HG03460 (cell line): ENCODE results near the gene FBN3.

Source experiments
- ATAC-seq: cut with Tn5 transposase; IDR thresholded peaks from one replicate; pipeline ENCODE4 v1.9.1; 2021; ENCODE audit not compliant: unreplicated experiment

The FBN3 gene

DNA sequence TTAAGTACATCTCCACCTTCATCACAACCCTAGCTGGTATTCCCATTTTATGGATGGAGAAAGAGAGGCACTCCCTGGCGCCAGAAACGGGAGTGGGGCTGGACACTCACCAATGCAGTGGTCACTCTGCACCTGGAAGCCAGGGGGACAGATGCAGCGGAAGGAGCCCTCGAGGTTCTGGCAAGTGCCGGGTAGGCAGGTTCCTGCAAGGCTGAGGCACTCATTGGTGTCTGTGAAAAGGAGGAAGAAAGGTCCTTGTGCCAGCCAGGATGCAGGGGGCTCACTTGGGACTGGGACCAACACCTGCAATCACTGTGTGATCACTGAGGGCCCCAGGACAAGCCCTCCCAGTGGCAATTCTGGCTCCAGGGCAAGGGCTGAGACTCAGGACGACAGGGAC, 55.1 kb downstream of the FBN3 start:
- no peak for ATAC-seq

DNA sequence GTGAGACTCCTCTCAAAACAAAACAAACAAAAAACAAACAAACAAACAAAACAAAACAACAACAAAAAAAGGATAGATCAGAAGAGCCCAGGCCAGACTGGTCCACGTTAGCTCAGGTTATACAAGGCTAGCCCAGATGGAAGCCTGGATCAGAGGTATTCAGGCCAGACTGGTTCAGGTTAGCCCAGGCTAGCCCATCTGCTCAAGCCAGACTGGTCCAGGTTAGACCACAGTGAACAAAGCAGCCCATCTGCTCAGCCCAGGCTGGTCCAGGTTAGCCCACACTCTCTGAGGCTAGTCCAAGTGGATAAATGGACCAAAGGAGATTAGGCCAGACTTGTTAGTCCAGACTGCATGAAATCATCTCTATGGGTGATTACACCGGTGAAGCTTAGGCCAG, 55.7 kb downstream of the FBN3 start:
- ATAC-seq = no peak

DNA sequence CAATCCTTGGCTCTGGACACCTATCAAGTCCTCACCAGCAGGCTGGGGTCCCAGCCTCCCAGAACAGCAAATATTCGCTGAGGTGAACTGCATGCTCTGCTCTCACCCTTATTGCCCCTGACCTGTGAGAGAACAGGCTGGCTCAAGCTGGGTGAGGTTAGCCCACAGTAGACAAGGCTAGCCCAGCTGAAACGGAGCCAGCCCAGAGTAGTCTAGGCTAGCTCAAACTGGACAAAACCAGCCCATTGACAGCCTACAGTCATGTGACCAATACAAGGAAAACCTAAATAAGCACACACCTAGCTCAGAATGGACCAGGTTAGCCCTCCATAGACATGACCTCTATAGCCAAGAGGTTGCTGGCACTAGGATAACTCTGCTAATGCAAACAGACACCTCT, 58.4 kb downstream of the FBN3 start:
- no peak for ATAC-seq

DNA sequence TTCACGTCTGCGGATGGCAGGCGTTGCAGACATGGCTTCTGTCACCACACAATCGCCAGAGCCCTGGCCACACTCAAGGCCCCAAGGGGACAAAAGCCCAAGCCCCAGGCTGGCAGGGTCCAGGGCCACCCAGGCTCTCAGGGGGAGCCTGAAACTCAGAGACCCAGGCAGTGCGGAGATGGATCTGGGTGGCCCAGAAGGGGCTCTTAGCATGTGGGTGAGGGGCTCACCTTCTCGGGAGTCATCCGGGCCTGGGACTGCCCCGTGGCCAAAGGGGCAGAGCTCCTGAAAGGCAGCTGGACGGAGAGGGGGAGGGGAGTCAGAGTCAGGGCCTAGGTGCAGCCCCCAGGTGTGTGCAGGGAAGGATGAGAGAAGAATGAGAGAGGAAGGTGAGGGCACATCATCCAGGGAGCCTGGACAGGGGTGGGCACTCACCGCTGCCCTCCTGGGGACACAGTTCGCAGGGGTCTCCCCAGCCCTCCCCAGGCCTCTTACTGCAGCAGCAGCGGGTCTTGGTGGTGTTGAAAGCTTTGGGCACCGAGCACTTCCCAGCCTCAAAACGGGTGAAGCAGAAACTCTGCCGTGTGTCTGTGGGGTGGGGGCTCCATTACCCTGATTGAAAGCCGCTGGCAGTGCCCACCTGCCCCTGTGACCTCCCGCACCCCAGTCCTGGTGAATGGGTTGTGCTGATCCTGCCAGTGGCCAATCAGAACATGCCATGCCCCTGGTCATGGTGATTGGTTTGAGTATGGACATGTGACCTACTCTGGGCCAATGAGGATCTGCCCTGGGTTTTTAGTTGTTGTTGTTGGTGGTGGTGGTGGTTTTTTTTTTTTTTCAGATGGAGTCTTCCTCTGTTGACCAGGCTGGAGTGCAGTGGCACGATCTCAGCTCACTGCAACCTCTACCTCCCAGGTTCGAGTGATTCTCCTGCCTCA, 59.5 kb downstream of the FBN3 start:
- no peak for ATAC-seq

DNA sequence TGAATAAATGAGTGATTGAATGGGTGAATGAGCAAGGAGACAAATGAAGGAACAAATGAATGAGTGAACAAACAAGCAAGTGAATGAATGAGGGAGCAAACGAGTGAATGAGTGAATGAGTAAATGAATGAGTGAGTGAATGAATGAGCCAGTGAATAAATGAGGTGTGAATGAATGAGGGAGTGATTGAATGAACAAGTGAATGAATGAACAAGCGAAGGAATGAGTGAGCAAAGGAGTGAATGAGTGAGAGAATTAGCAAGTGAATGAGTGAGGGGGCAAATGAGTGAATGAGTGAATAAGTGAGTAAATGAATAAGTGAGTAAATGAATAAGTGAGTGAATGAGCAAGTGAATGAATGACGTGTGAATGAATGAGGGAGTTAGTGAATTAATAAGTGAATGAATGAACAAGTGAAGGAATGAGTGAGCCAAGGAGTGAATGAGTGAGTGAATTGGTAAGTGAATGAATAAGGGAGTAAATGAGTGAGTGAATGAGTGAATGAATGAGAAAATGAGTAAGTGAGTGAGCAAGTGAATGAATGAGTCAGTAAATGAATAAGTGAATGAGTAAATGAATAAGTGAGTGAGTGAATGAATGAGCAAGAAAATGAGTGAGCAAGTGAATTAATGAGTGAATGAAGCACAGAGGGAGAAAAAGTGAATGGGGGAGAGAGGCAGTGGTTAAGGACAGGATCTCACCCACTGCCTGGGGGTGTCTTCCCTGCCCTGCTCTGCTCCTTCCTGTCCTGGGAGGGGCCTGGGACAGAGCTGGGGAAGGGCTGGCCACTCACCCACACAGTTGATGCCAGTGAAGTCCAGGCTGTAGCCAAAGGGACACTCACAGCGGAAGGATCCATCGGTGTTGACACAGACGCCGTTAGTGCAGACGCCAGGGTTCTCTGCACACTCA, 60.4 kb downstream of the FBN3 start:
- ATAC-seq = no peak

DNA sequence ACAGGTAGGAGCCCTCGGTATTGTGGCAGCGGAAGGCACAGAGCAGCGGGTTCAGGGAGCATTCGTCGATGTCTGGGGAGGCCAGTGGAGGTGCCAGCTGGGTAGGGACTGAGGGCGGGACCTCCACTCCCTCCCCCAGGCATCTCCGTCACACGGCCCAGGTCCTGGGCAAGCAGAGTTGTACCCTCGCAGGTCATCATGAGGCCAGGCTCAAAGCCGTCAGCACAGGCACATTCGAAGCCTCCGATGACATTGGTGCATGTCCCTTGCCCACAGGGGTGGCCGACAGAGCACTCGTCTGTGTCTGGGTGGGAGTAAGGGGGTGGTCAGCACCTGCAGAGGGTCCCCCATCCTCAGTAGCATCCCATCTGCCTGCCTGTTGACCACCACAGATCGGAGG, 61.5 kb downstream of the FBN3 start:
- no peak for ATAC-seq

DNA sequence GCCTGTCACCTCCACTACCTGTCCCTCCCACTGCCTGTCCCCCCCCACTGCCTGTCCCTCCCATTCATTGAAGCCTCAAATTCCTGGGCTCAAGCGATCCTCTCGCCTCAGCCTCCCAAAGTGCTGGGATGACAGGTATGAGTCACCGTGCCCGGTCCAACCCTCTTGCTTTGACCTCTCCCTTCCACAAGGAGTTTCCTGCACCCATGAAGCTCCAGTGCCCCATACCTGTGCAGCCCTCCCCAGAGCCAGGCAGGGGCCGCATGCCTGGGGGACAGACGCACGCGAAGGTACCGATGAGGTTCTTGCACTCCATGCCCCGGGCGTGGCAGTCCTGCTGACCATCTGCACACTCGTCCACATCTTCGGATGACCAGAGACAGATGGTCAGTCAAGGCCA, 62.5 kb downstream of the FBN3 start:
- ATAC-seq = no peak

DNA sequence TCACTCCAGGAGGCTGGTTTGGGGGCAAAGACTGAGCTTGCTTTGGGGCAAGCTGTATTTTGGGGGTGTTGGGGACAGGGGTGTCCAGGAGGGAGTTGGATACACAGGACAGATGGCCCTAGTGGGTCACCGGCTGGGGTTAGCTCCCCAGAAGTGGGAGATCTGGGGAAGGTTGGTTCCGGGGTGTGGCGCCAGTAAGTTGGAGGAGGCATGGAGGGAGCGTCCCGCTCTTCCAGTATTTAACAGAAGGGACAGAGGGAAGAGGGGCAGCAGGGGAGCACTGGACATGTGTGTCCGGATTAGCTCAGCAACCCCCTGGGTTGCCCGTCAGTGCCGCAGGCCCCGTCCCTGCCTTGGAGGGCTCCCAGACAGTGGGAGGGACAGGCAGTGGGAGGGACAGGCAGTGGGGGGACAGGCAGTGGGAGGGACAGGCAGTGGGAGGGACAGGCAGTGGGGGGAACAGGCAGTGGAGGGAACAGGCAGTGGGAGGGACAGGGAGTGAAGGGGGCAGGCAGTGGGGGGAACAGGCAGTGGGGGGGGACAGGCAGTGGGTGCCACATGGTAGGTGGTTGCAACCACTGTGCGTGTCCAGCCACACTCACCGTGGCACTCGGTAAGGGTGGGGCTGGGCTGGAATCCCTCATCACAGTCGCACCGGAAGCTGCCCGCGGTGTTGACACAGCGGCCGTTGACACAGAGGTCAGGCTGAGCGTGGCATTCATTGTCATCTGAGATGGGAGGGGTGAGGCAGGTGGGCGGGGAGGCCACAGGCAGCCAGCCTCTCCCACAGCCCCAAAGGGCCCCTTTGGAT, 63.6 kb downstream of the FBN3 start:
- no peak for ATAC-seq

DNA sequence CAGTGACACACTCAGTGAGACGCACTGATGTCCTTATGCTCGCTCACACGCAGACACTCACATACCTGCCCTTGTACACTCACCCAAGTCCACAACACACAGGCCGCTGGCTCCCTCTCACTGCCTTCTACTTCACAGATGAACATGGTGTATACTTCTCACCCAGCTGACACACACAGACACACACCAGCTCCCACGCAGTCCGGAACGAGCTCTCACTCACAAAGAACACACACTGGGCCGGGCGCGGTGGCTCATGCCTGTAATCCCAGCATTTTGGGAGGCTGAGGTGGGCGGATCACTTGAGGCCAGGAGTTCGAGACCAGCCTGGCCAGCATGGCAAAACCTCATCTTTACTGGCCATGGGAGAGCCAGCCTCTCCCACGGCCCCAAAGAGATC, 65.2 kb downstream of the FBN3 start:
- ATAC-seq = no peak

DNA sequence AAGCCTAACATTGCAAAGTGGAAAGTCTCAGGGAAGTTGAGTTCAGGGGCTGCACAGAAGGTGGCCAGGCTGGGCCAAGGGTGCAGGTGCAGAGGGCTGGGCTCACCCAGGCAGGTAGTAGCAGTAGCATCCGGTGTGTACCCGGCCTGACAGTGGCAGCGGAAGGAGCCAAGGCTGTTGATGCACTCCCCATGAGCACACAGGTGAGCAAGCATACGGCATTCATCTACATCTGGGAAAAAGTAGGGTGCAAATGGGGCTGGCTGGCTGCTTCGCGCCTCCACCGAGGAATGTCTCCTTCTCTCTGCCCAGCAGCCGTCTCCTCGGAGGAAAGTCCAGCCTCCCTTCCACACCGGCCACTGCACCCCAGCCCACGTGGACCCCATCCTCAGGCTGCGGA, 66.3 kb downstream of the FBN3 start:
- ATAC-seq = no peak

DNA sequence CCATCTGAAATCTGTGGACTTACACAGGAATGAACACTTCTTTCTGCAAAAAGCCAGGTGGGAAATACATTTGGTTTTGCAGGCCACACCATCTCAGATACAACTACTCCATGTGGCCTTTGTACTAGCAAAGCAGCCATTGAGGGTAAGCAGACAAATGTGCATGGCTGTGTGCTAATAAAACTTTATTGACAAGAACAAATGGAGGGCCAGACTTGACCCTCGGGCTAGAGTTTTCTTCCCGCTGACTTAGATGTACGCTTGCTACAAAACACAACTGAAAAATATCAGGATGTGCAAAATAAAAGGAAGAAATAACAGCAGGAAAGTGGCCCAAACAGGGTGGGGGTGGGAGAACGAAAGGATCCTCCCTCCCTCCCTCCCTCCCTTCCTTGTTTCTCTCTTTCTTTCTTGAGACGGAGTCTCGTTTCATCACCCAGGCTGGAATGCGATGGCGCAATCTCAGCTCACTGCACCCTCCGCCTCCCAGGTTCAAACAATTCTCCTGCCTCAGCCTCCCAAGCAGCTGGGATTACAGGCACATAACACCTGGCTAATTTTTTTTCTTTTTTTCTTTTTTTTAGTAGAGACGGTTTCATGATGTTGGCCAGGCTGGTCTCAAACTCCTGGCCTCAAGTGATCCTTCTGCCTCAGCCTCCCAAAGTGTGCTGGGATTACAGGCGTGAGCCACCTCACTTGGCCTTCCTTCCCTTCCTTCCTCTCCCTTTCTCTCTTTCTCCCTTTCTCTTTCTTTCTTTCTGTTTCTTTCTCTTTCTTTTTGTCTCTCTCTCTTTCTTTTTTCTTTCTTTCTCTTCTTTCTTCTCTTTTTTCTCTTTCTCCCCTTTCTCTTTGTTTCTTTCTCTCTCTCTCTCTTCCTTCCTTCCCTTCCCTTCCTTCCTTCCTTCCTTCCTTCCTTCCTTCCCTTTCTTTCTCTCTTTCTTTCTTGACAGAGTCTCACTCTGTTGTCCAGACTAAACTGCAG, 67.5 kb downstream of the FBN3 start:
- no peak for ATAC-seq

DNA sequence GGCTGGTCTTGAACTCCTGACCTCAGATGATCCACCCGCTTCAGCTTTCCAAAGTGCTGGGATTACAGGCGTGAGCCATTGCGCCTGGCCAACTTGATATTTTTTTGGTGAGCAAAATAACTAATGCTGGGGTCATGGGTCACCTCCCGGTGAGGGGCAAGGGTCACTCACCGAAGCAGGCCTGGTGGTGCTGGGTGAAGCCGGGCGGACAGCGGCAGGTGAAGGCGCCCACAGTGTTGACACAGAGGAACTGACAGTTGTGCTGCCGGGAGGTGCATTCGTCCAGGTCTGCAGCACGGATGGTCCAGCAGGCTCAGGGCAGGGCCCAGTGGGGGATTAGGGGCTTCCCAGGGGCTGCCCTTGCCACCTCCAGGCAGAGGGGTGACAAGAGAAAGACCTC, 68.6 kb downstream of the FBN3 start:
- no peak for ATAC-seq

DNA sequence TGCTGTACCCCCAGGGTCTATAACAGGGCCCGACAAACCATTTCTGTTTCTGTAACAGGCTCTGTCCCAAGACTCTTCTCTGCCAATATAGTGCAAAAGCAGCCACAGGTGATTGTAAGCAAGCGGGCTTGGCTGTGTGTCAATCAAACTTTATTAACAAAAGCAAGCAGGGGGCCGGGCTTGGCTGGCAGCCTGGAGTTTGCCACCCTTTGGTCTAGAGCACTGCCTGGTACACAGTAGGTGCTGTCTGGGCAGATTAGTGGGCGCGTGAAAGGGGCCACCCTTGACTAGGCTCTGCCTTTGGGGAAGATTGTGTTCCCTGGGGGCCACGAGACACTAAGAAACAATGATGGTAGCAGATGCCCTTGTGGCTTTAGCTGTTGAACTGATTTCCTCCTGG, 69.4 kb downstream of the FBN3 start:
- ATAC-seq = no peak

DNA sequence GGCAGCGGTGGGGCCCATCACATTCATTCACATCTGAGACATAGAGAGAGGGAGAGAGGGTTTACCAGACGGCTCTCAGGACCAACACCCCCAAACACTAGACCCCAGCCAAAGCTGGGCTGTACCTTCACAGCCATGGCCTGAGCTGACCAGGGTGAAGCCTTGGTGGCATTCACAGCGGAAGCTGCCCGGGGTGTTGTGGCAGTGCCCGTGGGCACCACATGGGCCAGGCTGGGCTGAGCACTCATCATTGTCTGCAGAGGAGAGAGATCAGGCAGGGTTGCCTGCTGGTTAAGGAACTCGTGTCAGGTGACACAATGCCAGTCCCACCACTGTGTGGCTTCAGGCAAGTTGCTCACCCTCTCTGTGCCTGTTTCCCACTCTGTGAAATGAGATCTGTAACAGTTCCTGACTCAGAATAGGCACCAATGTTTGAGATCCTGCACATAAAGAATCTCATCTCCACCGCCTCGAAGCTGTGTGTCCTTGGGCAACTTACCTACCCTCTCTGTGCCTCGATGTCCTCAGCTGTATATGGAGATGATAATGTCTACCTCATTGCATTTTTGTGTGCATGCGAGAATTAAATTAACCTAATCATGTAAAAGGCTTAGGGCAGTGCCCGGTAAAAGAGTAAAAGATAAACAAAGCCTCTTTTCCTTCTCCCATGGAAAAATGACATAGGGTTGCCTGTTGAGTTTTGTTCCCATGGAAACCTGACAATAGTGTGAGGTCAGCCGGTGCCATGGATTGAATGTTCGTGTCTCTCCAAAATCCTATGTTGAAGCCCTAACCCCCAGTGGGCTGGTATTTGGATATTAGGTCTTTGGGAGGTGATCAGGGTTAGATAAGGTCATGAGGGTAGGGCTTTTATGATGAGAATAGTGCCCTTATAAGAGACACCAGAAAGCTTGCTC, 74.0 kb downstream of the FBN3 start:
- no peak for ATAC-seq

DNA sequence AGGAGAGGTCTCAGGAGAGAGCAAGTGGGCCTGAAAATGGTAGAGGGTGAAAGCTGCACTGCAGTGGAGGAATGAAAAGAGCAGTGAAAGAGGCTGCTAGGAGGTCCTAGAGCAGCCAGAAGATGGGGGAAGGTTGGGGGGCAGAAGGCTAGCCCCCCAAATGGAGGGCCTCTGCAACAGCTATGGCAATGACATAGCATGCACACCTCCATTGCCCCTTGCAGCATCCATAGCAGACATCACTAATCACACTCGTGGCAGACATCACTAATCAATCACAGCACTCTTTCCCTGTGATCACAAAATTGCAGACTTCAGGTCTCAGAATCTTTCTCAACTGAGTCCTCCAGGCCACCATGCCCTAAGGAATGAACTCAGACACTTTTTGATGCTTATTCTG, 74.9 kb downstream of the FBN3 start:
- no peak for ATAC-seq

DNA sequence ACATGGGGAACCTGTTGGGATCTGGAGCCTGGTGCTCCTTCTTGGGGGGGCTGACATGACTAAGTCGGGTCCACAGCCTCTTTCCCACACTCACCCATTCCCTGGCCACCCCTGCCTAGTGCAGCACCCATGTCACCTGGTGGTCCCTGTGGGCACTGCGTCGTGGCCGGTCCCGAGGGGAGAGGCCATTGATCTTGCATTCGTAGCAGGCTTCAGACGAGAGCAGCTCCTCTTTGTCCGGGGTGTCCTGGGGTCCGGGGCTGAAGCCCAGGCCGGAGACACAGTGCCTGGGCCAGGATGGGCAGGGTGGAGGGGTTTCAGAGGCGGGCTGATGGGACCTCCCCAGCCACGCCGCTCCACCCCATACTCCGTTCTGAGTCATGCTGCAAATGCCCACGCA, 77.5 kb downstream of the FBN3 start:
- ATAC-seq = no peak

DNA sequence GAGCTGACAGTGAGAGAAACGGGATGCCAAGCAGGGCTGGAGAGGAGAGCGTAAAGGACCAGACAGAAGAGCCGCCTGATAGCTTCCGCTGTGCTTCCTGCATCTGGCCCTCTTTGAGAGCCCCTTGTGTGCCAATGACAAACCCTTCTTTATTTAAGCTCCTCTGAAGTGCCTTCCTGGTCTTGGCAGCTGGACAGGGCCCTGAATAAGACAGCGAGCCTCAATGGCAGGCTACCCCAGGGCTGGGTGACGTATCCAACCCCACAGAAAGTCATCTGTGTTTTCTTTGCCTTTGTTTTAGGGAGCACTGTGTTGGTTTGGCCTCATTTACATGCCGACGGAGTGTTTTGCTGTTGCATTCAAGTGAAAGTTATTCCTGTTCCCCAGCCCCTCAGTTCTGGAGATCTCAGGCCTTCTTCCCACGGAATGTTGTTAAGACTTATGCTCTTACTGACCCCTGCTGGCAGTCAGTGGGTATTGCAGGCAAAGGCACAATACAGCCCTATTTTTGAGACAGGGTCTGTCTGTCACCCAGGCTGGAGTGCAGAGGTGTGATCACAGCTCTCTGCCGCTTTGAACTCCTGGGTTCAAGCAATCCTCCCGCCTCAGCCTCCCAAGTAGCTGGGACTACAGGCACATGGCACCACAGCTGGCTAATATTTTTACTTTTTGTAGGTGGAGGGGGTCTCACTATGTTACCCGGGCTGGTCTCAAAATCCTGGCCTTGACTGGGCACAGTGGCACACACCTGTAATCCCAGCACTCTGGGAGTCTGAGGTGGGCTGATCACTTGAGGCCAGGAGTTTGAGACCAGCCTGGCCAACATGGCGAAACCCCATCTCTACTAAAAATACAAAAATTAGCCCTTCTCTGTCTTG, 80.1 kb downstream of the FBN3 start:
- ATAC-seq = no peak

DNA sequence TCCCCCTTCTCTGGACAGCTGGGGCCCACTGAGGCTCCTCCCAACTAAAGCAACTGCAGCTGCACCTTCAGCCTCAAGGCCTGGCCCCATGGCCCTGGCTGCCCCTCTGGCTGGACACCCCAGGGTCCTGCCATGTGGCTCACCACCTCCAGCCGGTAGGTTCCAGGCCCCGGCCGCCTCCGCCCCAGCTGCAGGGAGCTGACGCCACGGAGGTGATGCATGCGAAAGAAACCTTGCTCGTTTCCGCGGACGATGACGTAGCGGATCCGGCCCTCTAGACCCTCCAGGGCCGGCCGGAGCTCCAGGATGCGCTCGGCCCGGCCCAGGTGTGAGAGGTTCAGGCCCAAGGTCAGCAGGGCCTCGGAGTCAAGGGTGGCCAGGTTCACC, 83.5 kb downstream of the FBN3 start:
- no peak for ATAC-seq
